Colonic mucosa (tissue), 4 donors: Measurements from ENCODE around the gene ENTPD6. TPM values are rescaled to one million over a fixed set of nuclear protein-coding genes. Genes with fewer than 3 reads are reported as not detected.
A peak's percentile ranks its signal among the peaks of the same experiment; 100 is the strongest.

ENCODE experiments used
- DNase-seq: peaks from one replicate; pipeline ENCODE4 v3.0.0-alpha.2; 2020
- H3K27ac ChIP-seq: fragments of 200-600 bp; one replicate; pipeline ENCODE4 v1.8.0; 2021
- H3K27me3 ChIP-seq: fragments of 200-600 bp; one replicate; pipeline ENCODE4 v1.8.0; 2021
- H3K36me3 ChIP-seq: fragments of 200-600 bp; one replicate; pipeline ENCODE4 v1.8.0; 2021
- H3K4me1 ChIP-seq: fragments of 200-600 bp; one replicate; pipeline ENCODE4 v1.8.0; 2021; ENCODE audit warnings: mild to moderate bottlenecking
- H3K4me3 ChIP-seq: fragments of 200-600 bp; one replicate; pipeline ENCODE4 v1.8.0; 2021
- H3K9ac ChIP-seq, 2 donors: one replicate each; pipeline ENCODE4 v1.7.0; 2013; ENCODE audit warnings: control low read depth in 2 of 2, low read depth in 2 of 2, low read length in 2 of 2
- H3K9me3 ChIP-seq: fragments of 200-600 bp; one replicate; pipeline ENCODE4 v1.8.0; 2021
- CTCF ChIP-seq: fragments of 200-600 bp; IDR thresholded peaks from one replicate; pipeline ENCODE4 v1.8.0; 2022; ENCODE audit warnings: antibody characterized with exemption, mild to moderate bottlenecking
- intact Hi-C: fragments of 100-400 bp; cut with DNase I; formaldehyde crosslinking; loops from one replicate; pipeline ENCODE4 v1.14.1; 2022
- total RNA-seq, 2 donors: library from RNA; stranded (reverse); fragmentation: NEBNext Ultra II Directional in 1 of 2; extraction: Animal tissue kit (Norgen Biotek cat#: 25700) in 1 of 2; gene quantifications; one replicate each; pipeline ENCODE4 v1.2.1, GENCODE V29; 2021
- donor health status: healthy.
- donor health status: DM: no; HTN: no; CAD: no.
- donor health status: DM: no; HTN: no; CAD: no.

Gene ENTPD6
- total RNA-seq, 2 donors from 2014 or later, result 120 to 201 TPM

DNA sequence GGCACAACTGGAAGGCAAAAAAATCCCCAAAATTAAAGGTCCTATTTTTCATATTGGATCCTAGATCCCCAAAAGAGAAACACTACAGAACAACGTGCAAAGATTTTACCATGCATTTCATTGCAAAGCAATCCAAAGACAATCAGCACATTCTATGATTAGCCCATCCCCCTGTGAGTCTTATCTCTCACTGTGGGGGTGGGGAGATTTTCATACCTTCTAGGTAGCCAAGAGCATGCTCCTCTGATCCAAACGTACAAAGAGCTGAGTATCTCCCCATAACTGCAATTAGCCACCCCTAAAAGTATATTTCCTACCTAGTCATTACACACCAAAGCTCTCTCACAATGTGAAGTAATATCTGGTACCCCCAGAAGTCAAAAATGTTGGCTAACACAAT lies 22.2 kb upstream of the ENTPD6 start:
- no peak overlapping the region for H3K4me3 ChIP-seq

GRCh38 chr20:25173886-25174308 lies 21.6 kb upstream of the ENTPD6 start:
- Histone ChIP-seq H3K4me3 (no peak overlapping the region), H3K27ac (no peak overlapping the region), H3K9ac (no peak overlapping the region), H3K27me3 (no peaks in the 10 kb centered on the region), H3K9me3 (no peaks in the 10 kb centered on the region), H3K36me3 (no peaks in the 10 kb centered on the region), H3K4me1 (no peaks in the 10 kb centered on the region)
- intact Hi-C loops, result no loop called here
- no peak for TF ChIP-seq CTCF
- DNase-seq, result peak; percentile 26

More for the DNA sequence above, 22.2 kb upstream of the ENTPD6 start:
- Histone ChIP-seq H3K27me3 (no peaks in the 10 kb centered on the region), H3K9ac (no peak overlapping the region), H3K9me3 (no peaks in the 10 kb centered on the region), H3K27ac (no peak overlapping the region), H3K36me3 (no peaks in the 10 kb centered on the region), H3K4me1 (no peaks in the 10 kb centered on the region)
- TF ChIP-seq CTCF, result no peak
- intact Hi-C loops, result no loop called here
- no peak for DNase-seq

GRCh38 chr20:25176184-25176583 lies 19.3 kb upstream of the ENTPD6 start:
- Histone ChIP-seq H3K9me3 (no peaks in the 10 kb centered on the region), H3K27ac (no peak overlapping the region), H3K9ac (no peak overlapping the region), H3K4me1 (no peaks in the 10 kb centered on the region), H3K36me3 (no peaks in the 10 kb centered on the region), H3K27me3 (no peaks in the 10 kb centered on the region), H3K4me3 (no peak overlapping the region)
- intact Hi-C loops, result loop anchor here (5.0 kb wide), 1 partner anchor 104 kb away; no protein-coding TSS in a partner anchor
- DNase-seq, result no peak
- no peak for TF ChIP-seq CTCF

GRCh38 chr20:25177890-25178321 lies 17.6 kb upstream of the ENTPD6 start:
- intact Hi-C loops, result loop anchor here (2.0 to 5.0 kb wide), 2 partner anchors 106 to 183 kb away; no protein-coding TSS in a partner anchor
- H3K4me3 ChIP-seq, result no peak overlapping the region
- no peaks in the 10 kb centered on the region for H3K9me3 ChIP-seq
- no peak for TF ChIP-seq CTCF
- no peak overlapping the region for H3K27ac ChIP-seq
- H3K27me3 ChIP-seq, result no peaks in the 10 kb centered on the region
- DNase-seq, result no peak
- no peak overlapping the region for H3K9ac ChIP-seq
- H3K36me3 ChIP-seq, result no peaks in the 10 kb centered on the region
- H3K4me1 ChIP-seq, result no peaks in the 10 kb centered on the region

- Histone ChIP-seq H3K4me3 (no peak overlapping the region), H3K27me3 (no peaks in the 10 kb centered on the region), H3K4me1 (no peaks in the 10 kb centered on the region), H3K9me3 (no peaks in the 10 kb centered on the region), H3K36me3 (no peaks in the 10 kb centered on the region), H3K27ac (no peak overlapping the region), H3K9ac (peak overlapping the region in 1 of 2 donors; percentile 4)
- intact Hi-C loops, result loop anchor here (2.0 to 5.0 kb wide), 2 partner anchors 106 to 184 kb away; no protein-coding TSS in a partner anchor
- no peak for DNase-seq
- TF ChIP-seq CTCF, result peak; percentile 59
These were observed 16.7 kb upstream of the ENTPD6 start for GRCh38 chr20:25178563-25179438.
